ENCODE data around the gene ANTXRL.

The ANTXRL gene

GRCh38 chr10:46323176-46323575, 36.4 kb downstream of the ANTXRL start:
- no peak overlapping the region for H4K8ac ChIP-seq (ENCODE audit: low read depth, low read length)
- H3K4me2 ChIP-seq (ENCODE audit: low read length) = no peak overlapping the region
- H3K4ac ChIP-seq (ENCODE audit: low read depth, low read length) = no peak overlapping the region
- no peaks in the 10 kb centered on the region for H3K79me1 ChIP-seq (ENCODE audit: low read length)
- no peaks in the 10 kb centered on the region for H3K36me3 ChIP-seq (ENCODE audit: control insufficient read depth, insufficient read depth, low read length)
- H3K23ac ChIP-seq (ENCODE audit: low read length) = no peak overlapping the region
- H3K79me2 ChIP-seq (ENCODE audit: control insufficient read depth, insufficient read depth, low read length) = no peaks in the 10 kb centered on the region
- H4K5ac ChIP-seq (ENCODE audit: low read length) = no peak overlapping the region
- no peak for DNase-seq
- no peak overlapping the region for H3K9ac ChIP-seq (ENCODE audit: low read length)
- H3K4me1 ChIP-seq (ENCODE audit: control insufficient read depth, low read depth, low read length) = no peaks in the 10 kb centered on the region
- H3K4me3 ChIP-seq (ENCODE audit: low read length) = no peak overlapping the region
- WGBS (ENCODE audit: extremely low coverage, insufficient coverage, low lambda C conversion rate) = no CpG with 5 or more reads among the region's 4 CpGs
- no peak overlapping the region for H3K56ac ChIP-seq (ENCODE audit: low read length)
- no peaks in the 10 kb centered on the region for H3K27me3 ChIP-seq (ENCODE audit: insufficient read depth, low read length, poor library complexity)
- H2BK5ac ChIP-seq (ENCODE audit: low read length) = no peak overlapping the region
- H2AK5ac ChIP-seq (ENCODE audit: low read length) = no peak overlapping the region
- no peak overlapping the region for H2BK120ac ChIP-seq (ENCODE audit: low read depth, low read length)
- H3K27ac ChIP-seq (ENCODE audit: low read depth, low read length) = no peak overlapping the region
- H3K18ac ChIP-seq (ENCODE audit: low read length) = no peak overlapping the region
- H2BK15ac ChIP-seq (replicated peaks; ENCODE audit: low read depth) = no peak overlapping the region

GRCh38 chr10:46325021-46325420, 38.2 kb downstream of the ANTXRL start:
- WGBS (ENCODE audit: extremely low coverage, insufficient coverage, low lambda C conversion rate) = no CpG with 5 or more reads among the region's 1 CpG
- DNase-seq = peak; percentile 34
- no peak overlapping the region for H3K4ac ChIP-seq (ENCODE audit: low read depth, low read length)

GRCh38 chr10:46326066-46326465, 39.3 kb downstream of the ANTXRL start:
- Histone ChIP-seq H3K56ac (ENCODE audit: low read length) (no peak overlapping the region), H3K27me3 (ENCODE audit: insufficient read depth, low read length, poor library complexity) (no peaks in the 10 kb centered on the region), H2AK5ac (ENCODE audit: low read length) (no peak overlapping the region), H3K18ac (ENCODE audit: low read length) (no peak overlapping the region), H3K4me1 (ENCODE audit: control insufficient read depth, low read depth, low read length) (no peaks in the 10 kb centered on the region), H3K79me1 (ENCODE audit: low read length) (no peaks in the 10 kb centered on the region), H3K9ac (ENCODE audit: low read length) (no peak overlapping the region), H3K4ac (ENCODE audit: low read depth, low read length) (no peak overlapping the region), H3K27ac (ENCODE audit: low read depth, low read length) (no peak overlapping the region), H2BK120ac (ENCODE audit: low read depth, low read length) (no peak overlapping the region), H3K23ac (ENCODE audit: low read length) (no peak overlapping the region), H3K4me2 (ENCODE audit: low read length) (no peak overlapping the region), H3K4me3 (ENCODE audit: low read length) (no peak overlapping the region), H3K36me3 (ENCODE audit: control insufficient read depth, insufficient read depth, low read length) (no peaks in the 10 kb centered on the region), H4K5ac (ENCODE audit: low read length) (no peak overlapping the region), H4K8ac (ENCODE audit: low read depth, low read length) (no peak overlapping the region), H2BK15ac (replicated peaks; ENCODE audit: low read depth) (no peak overlapping the region), H2BK5ac (ENCODE audit: low read length) (no peak overlapping the region), H3K79me2 (ENCODE audit: control insufficient read depth, insufficient read depth, low read length) (no peaks in the 10 kb centered on the region)
- no CpG with 5 or more reads among the region's 1 CpG for WGBS (ENCODE audit: extremely low coverage, insufficient coverage, low lambda C conversion rate)
- no peak for DNase-seq

More at GRCh38 chr10:46325021-46325420, 38.2 kb downstream of the ANTXRL start:
- H2BK15ac ChIP-seq (replicated peaks; ENCODE audit: low read depth) = no peak overlapping the region
- no peaks in the 10 kb centered on the region for H3K36me3 ChIP-seq (ENCODE audit: control insufficient read depth, insufficient read depth, low read length)
- H4K8ac ChIP-seq (ENCODE audit: low read depth, low read length) = no peak overlapping the region
- H3K4me2 ChIP-seq (ENCODE audit: low read length) = no peak overlapping the region
- H2BK5ac ChIP-seq (ENCODE audit: low read length) = no peak overlapping the region
- no peak overlapping the region for H3K9ac ChIP-seq (ENCODE audit: low read length)
- H3K27ac ChIP-seq (ENCODE audit: low read depth, low read length) = no peak overlapping the region
- H3K79me1 ChIP-seq (ENCODE audit: low read length) = no peaks in the 10 kb centered on the region
- no peak overlapping the region for H3K4me3 ChIP-seq (ENCODE audit: low read length)
- H3K4me1 ChIP-seq (ENCODE audit: control insufficient read depth, low read depth, low read length) = no peaks in the 10 kb centered on the region
- no peak overlapping the region for H3K18ac ChIP-seq (ENCODE audit: low read length)
- H3K56ac ChIP-seq (ENCODE audit: low read length) = no peak overlapping the region
- no peak overlapping the region for H3K23ac ChIP-seq (ENCODE audit: low read length)
- no peak overlapping the region for H4K5ac ChIP-seq (ENCODE audit: low read length)
- no peak overlapping the region for H2AK5ac ChIP-seq (ENCODE audit: low read length)
- H3K79me2 ChIP-seq (ENCODE audit: control insufficient read depth, insufficient read depth, low read length) = no peaks in the 10 kb centered on the region
- H2BK120ac ChIP-seq (ENCODE audit: low read depth, low read length) = no peak overlapping the region
- no peaks in the 10 kb centered on the region for H3K27me3 ChIP-seq (ENCODE audit: insufficient read depth, low read length, poor library complexity)

GRCh38 chr10:46326971-46327370, 40.2 kb downstream of the ANTXRL start:
- Histone ChIP-seq H4K8ac (ENCODE audit: low read depth, low read length) (no peak overlapping the region), H3K4me3 (ENCODE audit: low read length) (no peak overlapping the region), H3K23ac (ENCODE audit: low read length) (no peak overlapping the region), H4K5ac (ENCODE audit: low read length) (no peak overlapping the region), H3K36me3 (ENCODE audit: control insufficient read depth, insufficient read depth, low read length) (no peaks in the 10 kb centered on the region), H2AK5ac (ENCODE audit: low read length) (no peak overlapping the region), H3K4me2 (ENCODE audit: low read length) (no peak overlapping the region), H3K56ac (ENCODE audit: low read length) (no peak overlapping the region), H2BK5ac (ENCODE audit: low read length) (no peak overlapping the region), H3K27ac (ENCODE audit: low read depth, low read length) (no peak overlapping the region), H3K79me1 (ENCODE audit: low read length) (no peaks in the 10 kb centered on the region), H3K4me1 (ENCODE audit: control insufficient read depth, low read depth, low read length) (no peaks in the 10 kb centered on the region), H3K9ac (ENCODE audit: low read length) (no peak overlapping the region), H3K27me3 (ENCODE audit: insufficient read depth, low read length, poor library complexity) (no peaks in the 10 kb centered on the region), H3K18ac (ENCODE audit: low read length) (no peak overlapping the region), H3K4ac (ENCODE audit: low read depth, low read length) (no peak overlapping the region), H2BK120ac (ENCODE audit: low read depth, low read length) (no peak overlapping the region), H2BK15ac (replicated peaks; ENCODE audit: low read depth) (no peak overlapping the region), H3K79me2 (ENCODE audit: control insufficient read depth, insufficient read depth, low read length) (no peaks in the 10 kb centered on the region)
- no peak for DNase-seq
- no CpG with 5 or more reads among the region's 4 CpGs for WGBS (ENCODE audit: extremely low coverage, insufficient coverage, low lambda C conversion rate)

- Histone ChIP-seq H3K79me1 (ENCODE audit: low read length) (no peaks in the 10 kb centered on the region), H2BK120ac (ENCODE audit: low read depth, low read length) (no peak overlapping the region), H3K36me3 (ENCODE audit: control insufficient read depth, insufficient read depth, low read length) (no peaks in the 10 kb centered on the region), H3K4me3 (ENCODE audit: low read length) (no peak overlapping the region), H3K18ac (ENCODE audit: low read length) (no peak overlapping the region), H3K4me1 (ENCODE audit: control insufficient read depth, low read depth, low read length) (no peaks in the 10 kb centered on the region), H2AK5ac (ENCODE audit: low read length) (no peak overlapping the region), H3K27ac (ENCODE audit: low read depth, low read length) (no peak overlapping the region), H4K8ac (ENCODE audit: low read depth, low read length) (no peak overlapping the region), H3K27me3 (ENCODE audit: insufficient read depth, low read length, poor library complexity) (no peaks in the 10 kb centered on the region), H4K5ac (ENCODE audit: low read length) (no peak overlapping the region), H3K4me2 (ENCODE audit: low read length) (no peak overlapping the region), H2BK5ac (ENCODE audit: low read length) (no peak overlapping the region), H2BK15ac (replicated peaks; ENCODE audit: low read depth) (no peak overlapping the region), H3K4ac (ENCODE audit: low read depth, low read length) (no peak overlapping the region), H3K23ac (ENCODE audit: low read length) (no peak overlapping the region), H3K79me2 (ENCODE audit: control insufficient read depth, insufficient read depth, low read length) (no peaks in the 10 kb centered on the region), H3K9ac (ENCODE audit: low read length) (no peak overlapping the region), H3K56ac (ENCODE audit: low read length) (no peak overlapping the region)
- no CpG with 5 or more reads among the region's 5 CpGs for WGBS (ENCODE audit: extremely low coverage, insufficient coverage, low lambda C conversion rate)
- DNase-seq = no peak
These were observed 40.9 kb downstream of the ANTXRL start for GRCh38 chr10:46327685-46328084.

- Histone ChIP-seq H3K23ac (ENCODE audit: low read length) (no peak overlapping the region), H2BK120ac (ENCODE audit: low read depth, low read length) (no peak overlapping the region), H3K9ac (ENCODE audit: low read length) (no peak overlapping the region), H2BK5ac (ENCODE audit: low read length) (no peak overlapping the region), H2BK15ac (replicated peaks; ENCODE audit: low read depth) (no peak overlapping the region), H4K8ac (ENCODE audit: low read depth, low read length) (no peak overlapping the region), H3K27ac (ENCODE audit: low read depth, low read length) (no peak overlapping the region), H3K4ac (ENCODE audit: low read depth, low read length) (no peak overlapping the region), H3K79me1 (ENCODE audit: low read length) (no peaks in the 10 kb centered on the region), H3K27me3 (ENCODE audit: insufficient read depth, low read length, poor library complexity) (no peaks in the 10 kb centered on the region), H3K4me2 (ENCODE audit: low read length) (no peak overlapping the region), H2AK5ac (ENCODE audit: low read length) (no peak overlapping the region), H4K5ac (ENCODE audit: low read length) (no peak overlapping the region), H3K36me3 (ENCODE audit: control insufficient read depth, insufficient read depth, low read length) (no peaks in the 10 kb centered on the region), H3K18ac (ENCODE audit: low read length) (no peak overlapping the region), H3K79me2 (ENCODE audit: control insufficient read depth, insufficient read depth, low read length) (no peaks in the 10 kb centered on the region), H3K4me1 (ENCODE audit: control insufficient read depth, low read depth, low read length) (no peaks in the 10 kb centered on the region), H3K56ac (ENCODE audit: low read length) (no peak overlapping the region), H3K4me3 (ENCODE audit: low read length) (no peak overlapping the region)
- no CpG with 5 or more reads among the region's 9 CpGs for WGBS (ENCODE audit: extremely low coverage, insufficient coverage, low lambda C conversion rate)
- DNase-seq = no peak
These were observed 42.3 kb downstream of the ANTXRL start for GRCh38 chr10:46328853-46329689.
